ENCODE measurements around the gene ABCC5. TPM values are rescaled to one million over a fixed set of nuclear protein-coding genes. Genes with fewer than 3 reads are reported as not detected.

ABCC5 gene
- total and polyA plus RNA-seq, 2 of the 8 experiments (the other 6 are each of a cell fraction or from before 2014, with no cell fraction given): 25.3 to 40.8 TPM

- no peak for TF ChIP-seq CTCF (IDR thresholded peaks at IDR 0.05; ENCODE audit: control extremely low read depth in 1 of 3, insufficient read depth in 1 of 3, low read depth in 1 of 3, low read length in 3 of 3)
- no peak for TF ChIP-seq MAFK (IDR thresholded peaks at IDR 0.05; ENCODE audit: low read depth, low read length)
- TF ChIP-seq RFX5 (IDR thresholded peaks at IDR 0.05; ENCODE audit: borderline replicate concordance, low read depth, low read length): no peak
- no peak for TF ChIP-seq POU5F1 (IDR thresholded peaks at IDR 0.05; ENCODE audit: low read depth, low read length)
- TF ChIP-seq TEAD4 (IDR thresholded peaks at IDR 0.05; ENCODE audit: low read depth, low read length): no peak
- TF ChIP-seq, protein P1, sequence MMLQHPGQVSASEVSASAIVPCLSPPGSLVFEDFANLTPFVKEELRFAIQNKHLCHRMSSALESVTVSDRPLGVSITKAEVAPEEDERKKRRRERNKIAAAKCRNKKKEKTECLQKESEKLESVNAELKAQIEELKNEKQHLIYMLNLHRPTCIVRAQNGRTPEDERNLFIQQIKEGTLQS (IDR thresholded peaks at IDR 0.05; ENCODE audit: insufficient read depth, low read depth, low read length): no peak
- TF ChIP-seq, protein P2, sequence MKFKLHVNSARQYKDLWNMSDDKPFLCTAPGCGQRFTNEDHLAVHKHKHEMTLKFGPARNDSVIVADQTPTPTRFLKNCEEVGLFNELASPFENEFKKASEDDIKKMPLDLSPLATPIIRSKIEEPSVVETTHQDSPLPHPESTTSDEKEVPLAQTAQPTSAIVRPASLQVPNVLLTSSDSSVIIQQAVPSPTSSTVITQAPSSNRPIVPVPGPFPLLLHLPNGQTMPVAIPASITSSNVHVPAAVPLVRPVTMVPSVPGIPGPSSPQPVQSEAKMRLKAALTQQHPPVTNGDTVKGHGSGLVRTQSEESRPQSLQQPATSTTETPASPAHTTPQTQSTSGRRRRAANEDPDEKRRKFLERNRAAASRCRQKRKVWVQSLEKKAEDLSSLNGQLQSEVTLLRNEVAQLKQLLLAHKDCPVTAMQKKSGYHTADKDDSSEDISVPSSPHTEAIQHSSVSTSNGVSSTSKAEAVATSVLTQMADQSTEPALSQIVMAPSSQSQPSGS (IDR thresholded peaks at IDR 0.05; ENCODE audit: low read length): no peak
Observed at GRCh38 chr3:183987000-183987600, 30.6 kb downstream of the ABCC5 start (continued).

All from H1 (cell line).